Peyer's patch (tissue), 4 donors: Measurements from ENCODE around the gene CTNNBL1.

Source experiments
- CTCF ChIP-seq, 6 experiments: fragments of 450-650 bp in 4 of 6; fragments of 200-600 bp in 2 of 6; sonication (generic) in 1 of 6; IDR thresholded peaks; one replicate each; pipeline ENCODE4 v1.5.1; 2017 to 2019; ENCODE audit warnings: antibody characterized with exemption in 6 of 6, mild to moderate bottlenecking in 3 of 6, moderate library complexity in 1 of 6
- POLR2A ChIP-seq, 2 donors: fragments of 450-650 bp; IDR thresholded peaks; one replicate each; pipeline ENCODE4 v1.5.1; 2017; ENCODE audit warnings: antibody characterized with exemption in 2 of 2, mild to moderate bottlenecking in 2 of 2, moderate library complexity in 2 of 2

GRCh38 chr20:37868851-37869333 is 175.1 kb downstream of the CTNNBL1 start:
- no peak for TF ChIP-seq CTCF (IDR thresholded peaks at IDR 0.05)
- no peak for TF ChIP-seq POLR2A (IDR thresholded peaks at IDR 0.05)
